B cell (primary cell): ENCODE data around the gene VIPR2. TPM values are rescaled to one million over a fixed set of nuclear protein-coding genes. Genes with fewer than 3 reads are reported as not detected.

ENCODE experiments used
- ATAC-seq: fragments of 200-7000 bp; cut with Tn5 transposase; one replicate; pipeline ENCODE4 v1.10.0; 2021; ENCODE audit warnings: low read depth, mild to moderate bottlenecking, moderate number of reproducible peaks, moderate library complexity
- CTCF ChIA-PET: fragments of 350-600 bp; sonication (Branson Sonifier 250); formaldehyde crosslinking; loops from one replicate; lab custom pipeline; 2021; ENCODE audit warnings: antibody characterized with exemption, inconsistent platforms; lab: Charles Lee
- POLR2A ChIA-PET: fragments of 350-600 bp; sonication (Branson Sonifier 250); formaldehyde crosslinking; loops from one replicate; lab custom pipeline; 2021; ENCODE audit warnings: antibody characterized with exemption; lab: Charles Lee
- DNase-seq: peaks from one replicate; pipeline ENCODE4 v3.0.0; 2013
- H2AFZ ChIP-seq: 2 replicates; pipeline ENCODE4 v1.6.1; 2012; ENCODE audit warnings: mild to moderate bottlenecking, low read depth, low read length; ENCODE audit not compliant: insufficient read depth, poor library complexity, severe bottlenecking
- H3K27ac ChIP-seq, 2 donors: 1 replicate in 1 of 2; 2 replicates in 1 of 2; pipeline ENCODE4 v1.5.1; 2012 to 2013; ENCODE audit warnings: low read length in 2 of 2, mild to moderate bottlenecking in 2 of 2, moderate library complexity in 1 of 2
- H3K27me3 ChIP-seq, 4 experiments: fragments of 200-600 bp in 1 of 4; sonication (generic) in 1 of 4; replicated peaks in 1 of 4; 1 replicate in 2 of 4; 2 replicates in 2 of 4; pipeline versions ENCODE4 v1.6.1 to v1.7.0; 2013 to 2016; ENCODE audit warnings: low read length in 3 of 4, mild to moderate bottlenecking in 2 of 4, mixed read lengths in 1 of 4, moderate library complexity in 1 of 4; ENCODE audit not compliant: insufficient read depth in 4 of 4, control insufficient read depth in 3 of 4; ENCODE audit errors: control extremely low read depth in 1 of 4
- H3K36me3 ChIP-seq, 2 experiments: replicated peaks in 1 of 2; 1 replicate in 1 of 2; 2 replicates in 1 of 2; pipeline versions ENCODE4 v1.6.1 to v1.7.1; 2013; ENCODE audit warnings: low read length in 1 of 2; ENCODE audit not compliant: insufficient read depth in 2 of 2, control insufficient read depth in 1 of 2; ENCODE audit errors: control extremely low read depth in 1 of 2, extremely low read depth in 1 of 2
- H3K4me1 ChIP-seq, 2 donors: fragments of 200-600 bp in 1 of 2; sonication (generic) in 1 of 2; 1 replicate in 1 of 2; 2 replicates in 1 of 2; pipeline versions ENCODE4 v1.5.1 to v1.6.1; 2013 to 2017; ENCODE audit warnings: low read length in 2 of 2; ENCODE audit not compliant: control insufficient read depth in 2 of 2, insufficient read depth in 2 of 2
- H3K4me2 ChIP-seq: replicated peaks from 2 replicates; pipeline ENCODE3; 2012; ENCODE audit warnings: mild to moderate bottlenecking, low read depth, low read length; ENCODE audit not compliant: poor library complexity, severe bottlenecking
- H3K4me3 ChIP-seq, 5 experiments: fragments of 200-600 bp in 1 of 5; sonication (generic) in 1 of 5; 1 replicate in 3 of 5; 2 replicates in 2 of 5; pipeline versions ENCODE4 v1.5.1 to v1.7.0; 2011 to 2016; ENCODE audit warnings: low read length in 4 of 5, mild to moderate bottlenecking in 4 of 5, low read depth in 2 of 5, control low read depth in 1 of 5, moderate library complexity in 1 of 5; ENCODE audit not compliant: insufficient read depth in 1 of 5; ENCODE audit errors: control extremely low read depth in 1 of 5, extremely low read depth in 1 of 5
- H3K79me2 ChIP-seq: fragments of 200-600 bp; sonication (generic); one replicate; pipeline ENCODE4 v1.6.0; 2016; ENCODE audit warnings: low read length; ENCODE audit not compliant: control insufficient read depth, insufficient read depth
- H3K9ac ChIP-seq: fragments of 200-600 bp; sonication (generic); 2 replicates; pipeline ENCODE4 v1.6.1; 2017; ENCODE audit warnings: mild to moderate bottlenecking, low read length, moderate library complexity
- H3K9me3 ChIP-seq, 3 donors: one replicate each; pipeline versions ENCODE4 v1.6.1 to v1.7.1; 2013; ENCODE audit warnings: low read length in 2 of 3; ENCODE audit not compliant: control insufficient read depth in 2 of 3, insufficient read depth in 1 of 3; ENCODE audit errors: control extremely low read depth in 1 of 3
- H4K20me1 ChIP-seq: 2 replicates; pipeline ENCODE4 v1.6.0; 2012; ENCODE audit warnings: mild to moderate bottlenecking, low read length; ENCODE audit not compliant: insufficient read depth, control insufficient read depth, poor library complexity, severe bottlenecking
- H3K27ac Mint-ChIP-seq: one replicate; pipeline ENCODE4 v1.8.0; 2021; ENCODE audit warnings: mixed read lengths
- H3K27me3 Mint-ChIP-seq: one replicate; pipeline ENCODE4 v1.8.0; 2021; ENCODE audit warnings: mixed read lengths
- H3K4me1 Mint-ChIP-seq: one replicate; pipeline ENCODE4 v1.8.0; 2021; ENCODE audit warnings: mixed read lengths
- H3K4me3 Mint-ChIP-seq: one replicate; pipeline ENCODE4 v1.8.0; 2021; ENCODE audit warnings: mixed read lengths
- H3K9me3 Mint-ChIP-seq: one replicate; pipeline ENCODE4 v1.8.0; 2022; ENCODE audit warnings: mixed read lengths; ENCODE audit not compliant: insufficient read depth
- EZH2 ChIP-seq: IDR thresholded peaks from 2 replicates; pipeline ENCODE4 v1.6.1; 2012; ENCODE audit warnings: borderline replicate concordance, low read depth, mild to moderate bottlenecking, moderate library complexity, low read length; ENCODE audit not compliant: insufficient read depth, poor library complexity, severe bottlenecking
- WGBS: methylation state at CpG from one replicate; pipeline ENCODE4 v1.1.5; 2013; ENCODE audit warnings: missing lambda C conversion rate; ENCODE audit not compliant: insufficient coverage; 5-methylcytosine and 5-hydroxymethylcytosine counted together
- intact Hi-C: fragments of 100-400 bp; cut with micrococcal nuclease; formaldehyde crosslinking; loops from one replicate; pipeline ENCODE4 v1.10.0; 2022
- polyA plus RNA-seq: library from polyadenylated mRNA; depleted of rRNA; stranded (reverse); fragments of >200 nt; gene quantifications from 2 replicates; pipeline ENCODE4 v1.2.3, GENCODE V29; 2012
- total RNA-seq, 2 donors: library from RNA; stranded (reverse); fragments of 120-200 nt in 1 of 2; gene quantifications; 1 replicate in 1 of 2; 2 replicates in 1 of 2; pipeline versions ENCODE4 v1.2.3 to v1.2.4, GENCODE V29; 2013 to 2022
- TF ChIP-seq, protein P1 (sequence below): fragments of 200-600 bp; IDR thresholded peaks from one replicate; pipeline ENCODE4 v1.8.0; 2022; ENCODE audit warnings: antibody characterized with exemption, mild to moderate bottlenecking

VIPR2 gene
- total and polyA plus RNA-seq, 2 donors (not counting 1 experiment from before 2014, with no cell fraction given): not detected

DNA sequence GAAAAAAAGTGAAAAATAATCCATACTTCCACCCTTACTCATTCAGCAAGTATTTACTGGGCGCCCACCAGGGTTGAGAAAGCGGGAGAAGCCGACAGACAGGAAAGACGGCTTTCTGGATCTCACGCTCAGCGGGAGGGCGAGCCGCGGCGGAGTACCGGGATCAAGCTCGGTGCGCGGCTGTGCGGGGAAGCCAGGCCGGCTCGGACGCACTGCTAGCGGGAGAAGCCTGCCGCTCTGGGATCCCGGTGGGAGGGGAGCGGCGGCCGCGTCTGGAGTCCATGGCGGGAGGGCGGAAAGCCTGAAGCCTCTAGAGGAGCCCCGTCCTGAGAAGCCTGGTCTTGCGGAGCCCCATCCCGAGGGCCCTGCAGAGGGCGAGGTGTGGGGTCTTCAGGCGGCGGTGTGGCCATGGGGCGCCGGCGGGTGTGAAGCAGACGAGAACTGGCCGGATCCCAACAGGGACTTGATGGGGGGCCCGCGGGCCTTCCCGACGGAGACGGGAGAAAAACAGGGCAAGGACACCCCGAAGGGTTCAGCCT lies 82.9 kb downstream of the VIPR2 start:
- no peaks in the 10 kb centered on the region for H3K36me3 ChIP-seq
- no peaks in the 10 kb centered on the region for H4K20me1 ChIP-seq
- Mint-ChIP-seq H3K4me1 (no peaks in the 10 kb centered on the region), H3K4me3 (no peak overlapping the region), H3K9me3 (peaks cover 3% of the 10 kb centered on the region), H3K27me3 (no peaks in the 10 kb centered on the region), H3K27ac (no peak overlapping the region)
- no peak overlapping the region for H2AFZ ChIP-seq
- no peaks in the 10 kb centered on the region for H3K79me2 ChIP-seq
- no peak overlapping the region for H3K4me2 ChIP-seq
- 54% methylated on average over 44 of the region's 44 CpGs for WGBS
- no peaks in the 10 kb centered on the region for H3K4me1 ChIP-seq
- no peak for TF ChIP-seq EZH2
- TF ChIP-seq, protein P1, sequence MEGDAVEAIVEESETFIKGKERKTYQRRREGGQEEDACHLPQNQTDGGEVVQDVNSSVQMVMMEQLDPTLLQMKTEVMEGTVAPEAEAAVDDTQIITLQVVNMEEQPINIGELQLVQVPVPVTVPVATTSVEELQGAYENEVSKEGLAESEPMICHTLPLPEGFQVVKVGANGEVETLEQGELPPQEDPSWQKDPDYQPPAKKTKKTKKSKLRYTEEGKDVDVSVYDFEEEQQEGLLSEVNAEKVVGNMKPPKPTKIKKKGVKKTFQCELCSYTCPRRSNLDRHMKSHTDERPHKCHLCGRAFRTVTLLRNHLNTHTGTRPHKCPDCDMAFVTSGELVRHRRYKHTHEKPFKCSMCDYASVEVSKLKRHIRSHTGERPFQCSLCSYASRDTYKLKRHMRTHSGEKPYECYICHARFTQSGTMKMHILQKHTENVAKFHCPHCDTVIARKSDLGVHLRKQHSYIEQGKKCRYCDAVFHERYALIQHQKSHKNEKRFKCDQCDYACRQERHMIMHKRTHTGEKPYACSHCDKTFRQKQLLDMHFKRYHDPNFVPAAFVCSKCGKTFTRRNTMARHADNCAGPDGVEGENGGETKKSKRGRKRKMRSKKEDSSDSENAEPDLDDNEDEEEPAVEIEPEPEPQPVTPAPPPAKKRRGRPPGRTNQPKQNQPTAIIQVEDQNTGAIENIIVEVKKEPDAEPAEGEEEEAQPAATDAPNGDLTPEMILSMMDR: no peak
- no peak overlapping the region for H3K9ac ChIP-seq
- no peak for ATAC-seq
- no peak overlapping the region for H3K27ac ChIP-seq
- H3K9me3 ChIP-seq: peaks cover 0 to 20% (median 0%) of the 10 kb centered on the region in 3 donors
- H3K4me3 ChIP-seq: no peak overlapping the region
- DNase-seq: no peak
- intact Hi-C loops: no loop called here
- ChIA-PET CTCF (no interaction called here), POLR2A (no interaction called here)
- H3K27me3 ChIP-seq: no peaks in the 10 kb centered on the region

DNA sequence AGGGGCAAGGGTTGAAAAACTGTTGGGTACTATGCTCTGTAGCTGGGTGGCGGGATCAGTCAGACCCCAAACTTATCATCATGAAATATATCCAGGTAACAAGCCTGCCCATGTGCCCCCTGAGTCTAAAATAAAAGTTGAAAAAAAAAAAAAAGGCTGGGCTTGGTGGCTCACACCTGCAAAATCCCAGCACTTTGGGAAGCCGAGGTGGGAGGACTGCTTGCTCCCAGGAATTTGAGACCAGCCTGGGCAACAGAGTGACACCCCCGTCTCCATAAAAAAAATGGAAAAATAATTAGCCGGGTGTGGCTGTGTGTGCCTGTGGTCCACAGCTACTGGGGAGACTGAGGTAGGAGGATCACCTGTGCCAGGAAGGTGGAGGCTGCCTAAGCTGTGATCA lies 83.5 kb downstream of the VIPR2 start:
- Histone ChIP-seq H3K27me3 (no peaks in the 10 kb centered on the region), H2AFZ (no peak overlapping the region), H3K9ac (no peak overlapping the region), H3K4me1 (no peaks in the 10 kb centered on the region), H3K27ac (no peak overlapping the region), H3K4me3 (no peak overlapping the region), H3K4me2 (no peak overlapping the region), H4K20me1 (no peaks in the 10 kb centered on the region), H3K79me2 (no peaks in the 10 kb centered on the region), H3K36me3 (no peaks in the 10 kb centered on the region), H3K9me3 (peaks cover 0 to 20% (median 0%) of the 10 kb centered on the region in 3 donors)
- DNase-seq (no peak), ATAC-seq (no peak)
- H3K4me1 Mint-ChIP-seq: no peaks in the 10 kb centered on the region
- no peak overlapping the region for H3K27ac Mint-ChIP-seq
- TF ChIP-seq, protein P1: no peak
- TF ChIP-seq EZH2: no peak
- POLR2A ChIA-PET: no interaction called here
- peaks cover 3% of the 10 kb centered on the region for H3K9me3 Mint-ChIP-seq
- 93% methylated on average over 3 of the region's 4 CpGs for WGBS
- intact Hi-C loops: no loop called here
- no peaks in the 10 kb centered on the region for H3K27me3 Mint-ChIP-seq
- no peak overlapping the region for H3K4me3 Mint-ChIP-seq
- CTCF ChIA-PET: no interaction called here
